GM19395 (cell line): Measurements from ENCODE around the gene CHKA.

Experiments used
- ATAC-seq: cut with Tn5 transposase; IDR thresholded peaks from one replicate; pipeline ENCODE4 v1.9.1; 2021; ENCODE audit warnings: mild to moderate bottlenecking, moderate library complexity; ENCODE audit not compliant: unreplicated experiment

CHKA gene

DNA sequence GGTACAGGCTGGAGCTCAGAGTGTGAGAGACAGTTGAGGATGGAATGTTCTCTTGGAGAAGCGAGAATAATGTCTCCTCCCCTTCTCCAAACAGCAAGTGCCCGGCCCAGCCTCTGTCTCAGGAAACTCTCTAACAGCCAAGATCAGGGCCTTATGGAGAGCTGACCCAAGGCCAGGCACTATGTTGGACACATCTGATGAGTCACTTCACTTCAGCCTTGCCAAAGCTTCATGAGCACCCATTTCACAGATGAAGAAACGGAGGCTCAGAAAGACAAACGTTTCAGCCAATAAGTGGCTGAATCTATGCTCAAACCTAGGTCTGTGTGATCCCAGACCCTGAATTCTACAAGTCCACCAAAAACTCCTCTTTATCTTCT, 22.1 kb upstream of the CHKA start:
- no peak for ATAC-seq

DNA sequence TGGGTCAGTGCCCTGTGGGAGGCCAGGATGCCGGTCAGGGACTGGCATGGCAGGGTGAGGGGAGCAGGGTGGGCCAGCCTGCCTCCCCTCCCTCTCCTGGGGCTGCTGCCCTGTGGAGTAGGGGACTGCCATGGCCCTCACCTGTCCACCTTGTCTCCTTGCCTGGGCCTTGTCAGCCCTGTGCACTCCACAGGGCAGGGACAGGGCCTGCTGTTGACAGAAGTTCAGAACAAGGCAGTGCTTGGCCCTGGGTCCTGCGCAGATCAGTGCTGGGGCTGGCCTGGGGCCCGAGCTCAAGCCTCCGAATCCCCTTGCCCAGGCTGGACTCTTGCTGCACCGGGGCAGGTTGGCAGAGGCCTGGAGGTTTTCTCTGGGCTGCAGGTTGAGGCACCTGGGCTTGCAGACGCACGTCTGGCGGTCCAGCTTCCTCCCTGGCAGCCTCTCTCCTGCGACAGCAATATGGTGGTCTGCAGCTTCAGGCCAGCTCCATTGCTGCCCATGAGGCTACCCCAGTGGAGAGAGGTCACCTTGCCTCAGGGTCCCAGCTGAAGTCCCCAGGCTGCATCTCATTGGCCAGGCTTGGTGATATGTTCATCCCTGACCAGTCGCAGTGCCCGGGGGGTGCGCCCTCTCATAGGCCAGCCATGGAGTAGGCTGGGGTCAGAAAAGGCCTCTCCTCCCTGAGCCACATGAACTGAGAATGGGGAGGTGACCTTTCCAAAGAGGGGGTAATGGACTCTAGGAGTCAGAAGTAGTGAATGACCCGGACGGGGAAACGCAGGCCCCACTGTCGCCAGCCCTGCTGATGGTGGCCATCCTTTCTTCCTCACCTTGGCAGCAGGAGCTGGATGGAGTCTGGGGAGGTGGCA, 21.5 kb upstream of the CHKA start:
- ATAC-seq = no peak

DNA sequence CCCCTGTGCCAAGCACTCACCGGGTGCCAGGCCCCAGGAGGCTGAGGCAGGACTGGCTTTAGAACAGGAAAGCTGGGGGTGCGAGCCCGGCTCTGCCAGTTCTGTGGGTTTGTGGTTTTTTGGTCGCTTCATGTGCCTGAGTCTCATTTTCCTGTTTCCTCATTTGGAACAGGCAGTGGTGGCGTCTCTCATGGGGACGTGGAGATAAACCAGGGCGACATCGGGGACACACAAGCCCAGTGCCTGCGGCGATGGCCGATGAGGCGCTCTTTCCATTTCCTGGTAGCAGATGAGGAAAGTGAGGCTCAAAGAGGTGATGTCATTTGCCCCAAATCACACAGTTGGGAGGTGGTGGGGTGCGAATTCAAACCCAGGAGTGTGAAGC, 20.8 kb upstream of the CHKA start:
- no peak for ATAC-seq

DNA sequence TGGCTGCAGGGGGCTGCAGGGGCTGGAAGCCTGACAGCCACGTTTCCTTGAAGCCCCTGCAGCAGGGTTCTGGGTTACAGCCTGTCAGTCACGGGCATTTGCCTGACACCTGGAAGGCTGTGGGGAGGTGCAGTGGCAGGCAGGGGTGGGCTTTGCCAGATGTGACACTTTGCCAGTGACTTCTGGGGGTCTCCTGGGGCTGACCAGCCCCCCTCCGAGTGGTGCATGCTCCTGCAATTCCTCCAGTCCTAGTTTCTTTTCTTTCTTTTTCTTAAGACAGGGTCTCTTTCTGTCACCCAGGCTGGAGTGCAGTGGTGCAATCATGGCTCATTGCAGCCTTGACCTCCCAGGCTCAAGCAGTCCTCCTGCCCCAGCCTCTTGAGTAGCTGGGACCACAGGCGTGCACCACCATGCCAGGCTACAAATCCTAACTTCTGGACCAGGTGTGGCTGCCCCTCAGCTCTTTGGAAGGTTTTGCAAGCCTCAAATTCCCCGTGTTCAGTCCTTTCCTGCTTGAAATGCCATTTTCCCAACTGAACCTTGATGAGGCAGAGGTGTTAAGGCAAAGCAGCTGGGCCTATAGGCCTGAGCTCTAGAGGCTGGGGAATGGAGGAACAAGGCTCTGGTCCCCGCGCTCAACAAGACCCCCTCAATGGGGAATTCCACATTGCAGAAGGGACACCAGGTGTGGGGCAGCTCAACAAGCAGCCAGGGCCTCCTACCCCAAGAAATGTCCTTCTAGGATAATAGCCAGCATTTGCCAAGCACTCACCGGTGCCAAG, 20.2 kb upstream of the CHKA start:
- ATAC-seq = no peak

DNA sequence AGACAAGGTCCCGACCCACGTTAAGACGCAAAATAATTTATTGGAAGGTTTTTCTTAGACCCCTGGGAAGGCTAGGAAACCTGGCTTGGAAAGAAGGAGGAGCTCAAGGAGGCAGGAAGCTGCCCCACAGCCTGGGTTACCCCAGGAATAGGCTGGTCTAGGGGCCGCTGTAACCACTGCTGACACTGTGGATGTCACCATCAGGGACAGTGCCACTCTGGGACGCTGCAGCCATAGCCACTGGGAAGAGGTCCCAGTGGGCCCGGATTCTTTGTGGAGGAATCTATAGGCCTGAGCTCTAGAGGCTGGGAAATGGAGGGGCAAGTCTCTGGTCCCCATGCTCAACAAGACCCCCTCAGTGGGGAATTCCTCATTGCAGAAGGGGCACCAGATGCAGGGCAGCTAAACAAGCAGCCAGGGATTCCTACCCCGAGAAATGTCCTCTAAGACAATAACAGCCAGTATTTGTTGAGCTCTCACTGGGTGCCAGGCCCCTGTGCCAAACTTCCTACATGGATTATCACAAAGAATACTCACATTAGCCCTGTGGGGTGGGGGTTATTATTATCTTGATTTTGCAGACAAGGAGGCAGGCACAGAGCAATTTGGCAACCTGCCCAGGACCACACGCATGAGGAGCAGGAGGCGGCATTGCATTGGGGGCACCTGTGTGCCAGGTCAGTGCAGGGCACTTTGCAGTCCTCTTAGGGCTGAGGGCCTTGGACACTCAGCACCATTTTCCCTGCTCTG, 19.5 kb upstream of the CHKA start:
- ATAC-seq = no peak

DNA sequence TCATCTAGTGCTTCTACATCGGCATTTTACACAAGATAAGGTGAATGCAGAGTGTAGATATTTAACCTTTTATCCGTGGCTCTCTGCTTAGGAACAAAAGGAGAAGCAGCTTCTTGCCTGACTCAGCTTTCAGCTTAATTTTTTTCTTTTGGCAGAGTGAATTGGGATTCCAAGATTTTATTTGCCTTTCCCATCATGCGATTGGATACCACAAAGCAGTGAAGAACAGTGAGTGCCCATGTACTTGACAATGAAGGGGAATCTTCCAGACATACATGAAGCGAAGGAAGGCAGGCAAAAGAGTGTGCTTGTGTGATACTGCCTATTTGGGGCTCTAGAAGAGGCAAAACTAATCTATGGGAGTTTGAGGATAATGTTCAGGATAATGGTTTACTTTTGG, 17.0 kb upstream of the CHKA start:
- no peak for ATAC-seq

DNA sequence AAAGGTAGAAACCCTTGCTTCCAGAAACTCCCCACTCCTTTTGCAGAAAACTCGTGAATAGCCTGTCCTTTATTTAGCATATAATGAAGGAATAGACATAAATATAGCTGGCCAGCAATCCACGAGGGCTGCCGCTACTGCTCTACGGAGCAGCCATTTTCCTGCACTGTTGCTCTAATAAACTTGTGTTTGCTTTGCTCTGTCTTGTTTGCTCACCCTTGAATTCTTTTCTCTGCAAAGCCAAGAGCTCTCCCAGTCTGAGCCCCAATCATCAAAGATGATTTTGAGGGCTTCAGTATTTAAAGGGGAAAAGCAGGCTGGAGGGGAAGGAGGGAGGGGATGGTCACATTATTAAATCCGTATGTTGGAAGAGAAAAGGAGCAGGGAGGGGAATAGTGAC, 16.6 kb upstream of the CHKA start:
- ATAC-seq = no peak

DNA sequence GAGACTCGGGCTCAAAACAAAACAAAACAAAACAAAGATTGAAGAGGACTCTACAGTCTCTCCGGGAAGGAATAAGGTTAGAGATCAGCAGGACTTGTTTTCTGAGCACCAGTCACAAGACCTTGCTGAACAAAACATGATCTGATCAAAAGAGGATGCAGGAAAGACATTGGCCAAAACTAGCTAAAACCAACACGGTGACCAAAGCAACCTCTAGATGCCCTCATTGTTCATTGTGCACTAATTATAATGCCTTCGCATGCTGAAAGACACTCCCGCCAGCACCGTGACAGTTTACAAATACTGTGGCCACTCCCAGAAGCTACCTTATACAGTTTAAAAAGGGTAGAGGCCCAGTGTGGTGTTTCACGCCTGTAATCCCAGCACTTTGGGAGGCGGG, 15.7 kb upstream of the CHKA start:
- ATAC-seq = no peak

DNA sequence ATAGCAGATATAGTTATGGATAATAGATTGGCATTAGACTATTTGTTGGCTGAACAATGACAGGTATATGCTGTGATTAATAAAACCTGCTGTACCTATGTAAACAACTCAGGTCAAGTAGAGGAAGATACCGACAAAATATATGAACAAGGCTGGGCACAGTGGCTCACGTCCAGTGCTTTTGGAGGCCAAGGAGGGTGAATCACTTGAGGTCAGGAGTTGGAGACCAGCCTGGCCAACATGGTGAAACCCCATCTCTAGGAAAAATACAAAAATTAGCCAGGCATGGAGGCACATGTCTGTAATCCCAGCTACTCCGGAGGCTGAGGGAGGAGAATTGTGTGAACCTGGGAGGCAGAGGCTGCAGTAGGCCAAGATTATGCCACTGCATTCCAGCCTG, 14.0 kb upstream of the CHKA start:
- no peak for ATAC-seq

DNA sequence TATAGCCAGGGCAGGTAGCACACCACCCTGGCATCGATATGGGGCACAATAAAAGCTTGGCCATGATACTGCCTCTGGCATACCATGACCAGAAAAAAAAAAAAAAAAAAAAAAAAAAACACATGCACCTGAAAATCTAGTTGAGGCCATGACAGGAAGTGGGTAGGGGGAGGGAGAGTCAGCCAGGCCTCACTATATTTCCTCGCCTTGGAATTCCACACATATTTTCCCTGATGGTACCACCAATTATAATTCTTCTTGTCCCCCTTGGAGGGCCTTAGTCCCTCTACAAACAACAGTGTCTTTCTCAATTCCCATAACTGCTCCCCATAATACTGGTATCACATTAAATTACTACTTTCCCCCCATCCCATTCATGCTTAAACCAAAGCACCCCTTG, 12.6 kb upstream of the CHKA start:
- no peak for ATAC-seq

DNA sequence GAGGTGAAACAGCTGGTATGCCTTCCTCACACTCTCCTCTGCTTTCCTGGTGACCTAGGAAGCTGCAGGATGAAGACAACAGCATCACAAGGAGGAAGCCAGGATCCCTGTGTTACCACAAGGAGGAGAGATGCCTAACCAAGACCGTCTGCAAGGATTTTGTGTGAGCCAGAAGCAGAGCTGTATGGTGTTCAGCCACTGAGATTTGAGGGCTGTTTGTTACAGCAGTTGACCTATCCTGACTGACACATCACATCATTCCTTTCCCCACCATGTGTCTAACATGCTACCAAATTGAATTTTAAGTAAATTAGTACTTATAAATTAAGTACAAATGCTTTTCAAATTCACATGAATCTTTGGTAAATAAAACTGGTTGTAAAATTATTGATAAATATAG, 8.9 kb upstream of the CHKA start:
- ATAC-seq = no peak

DNA sequence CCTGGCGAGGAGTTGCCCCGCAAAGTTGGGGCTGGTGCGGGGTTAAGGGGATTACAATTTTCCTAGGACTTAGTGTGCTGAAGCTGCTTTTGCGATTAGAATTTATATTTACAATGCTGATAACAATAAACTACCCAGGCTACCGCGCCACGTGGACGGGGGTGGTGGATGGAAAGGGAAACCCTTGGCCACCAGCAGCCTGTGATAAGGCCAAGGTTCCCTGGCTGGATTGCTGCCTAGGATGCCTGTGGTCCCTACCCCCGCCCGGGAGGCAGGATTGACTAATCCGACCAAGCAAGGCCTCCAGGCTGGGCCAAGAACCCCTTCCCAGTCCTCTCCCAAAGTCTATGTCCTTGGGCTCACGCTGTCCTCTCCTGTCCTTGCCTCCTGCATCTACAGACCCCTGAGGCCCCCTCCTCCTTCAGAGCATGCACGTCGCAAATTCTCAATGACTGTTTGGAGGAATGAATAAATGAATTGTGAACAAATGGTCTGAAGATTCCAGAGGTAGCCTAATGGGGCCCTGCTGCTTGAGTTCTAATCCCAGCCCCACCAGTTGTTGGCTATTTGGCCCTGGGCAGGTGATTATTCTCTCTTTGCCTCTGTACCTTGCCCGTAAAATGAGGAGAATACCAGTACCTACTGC, 7.6 kb upstream of the CHKA start:
- no peak for ATAC-seq

DNA sequence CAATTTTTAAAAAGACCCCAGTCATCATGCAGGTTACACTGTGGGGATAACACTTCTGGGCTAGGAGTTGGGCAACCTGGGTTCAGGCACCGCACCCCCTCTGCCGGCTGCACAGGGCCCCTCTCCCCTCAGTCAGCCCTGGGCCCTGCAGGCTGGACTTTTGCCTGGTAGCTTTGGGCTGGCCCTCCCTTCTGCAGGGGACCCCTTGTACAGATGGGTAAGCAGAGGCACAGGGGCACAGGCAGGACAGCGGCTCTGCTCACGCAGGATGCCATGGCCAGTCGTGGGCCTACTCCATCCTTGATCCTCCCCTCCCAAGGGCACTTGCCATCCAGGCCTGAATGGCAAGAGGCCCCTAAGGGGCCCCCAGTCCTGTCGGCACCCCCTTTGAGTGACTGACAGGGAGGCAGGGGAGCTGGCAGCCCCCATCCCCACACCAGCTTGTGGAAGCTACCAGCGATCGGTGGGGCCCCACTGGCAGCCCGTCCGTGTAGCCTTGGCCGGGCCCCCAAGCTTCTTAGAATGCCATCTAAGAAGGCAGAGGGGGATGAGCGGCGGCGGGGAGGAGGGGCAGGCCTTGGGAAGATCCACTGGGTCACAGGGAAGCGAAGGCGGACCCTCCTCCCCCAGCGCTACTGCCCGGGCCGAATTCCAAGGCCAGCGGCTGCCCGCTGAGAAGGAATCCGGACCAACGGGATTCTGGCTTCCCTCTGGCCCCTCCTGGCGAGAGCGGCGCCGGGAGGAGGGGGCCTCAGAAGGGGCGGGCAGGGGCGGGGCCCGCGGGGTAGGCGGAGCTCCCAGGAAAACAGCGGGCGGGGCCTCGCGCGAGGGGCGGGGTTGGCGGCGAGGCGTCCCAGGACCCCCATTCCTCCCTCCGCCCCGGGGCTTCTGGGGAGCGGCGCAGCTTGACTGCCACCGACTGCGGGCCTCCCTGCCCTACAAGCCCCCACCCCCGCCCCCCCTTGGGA, 6.8 kb upstream of the CHKA start:
- ATAC-seq = no peak

DNA sequence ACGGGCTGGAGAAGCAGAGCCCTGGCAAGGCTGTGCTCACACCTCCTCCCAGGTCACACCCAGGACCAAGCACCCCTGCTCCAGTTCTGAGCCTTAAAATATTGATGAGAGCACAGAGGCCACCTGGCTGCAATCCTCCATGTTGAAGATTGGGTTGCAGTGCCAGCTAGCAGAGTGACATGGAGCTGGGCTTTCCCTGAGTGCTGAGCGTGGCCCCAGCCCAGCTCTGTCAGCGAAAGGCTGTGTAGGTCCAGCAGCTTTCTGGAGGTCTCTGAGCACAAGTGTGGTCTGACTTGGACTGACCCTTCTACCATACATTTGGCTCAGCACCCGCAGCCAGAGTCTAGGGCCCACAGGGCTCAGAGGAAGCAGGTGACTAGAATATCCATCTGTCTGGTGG, 4.0 kb upstream of the CHKA start:
- ATAC-seq = no peak

DNA sequence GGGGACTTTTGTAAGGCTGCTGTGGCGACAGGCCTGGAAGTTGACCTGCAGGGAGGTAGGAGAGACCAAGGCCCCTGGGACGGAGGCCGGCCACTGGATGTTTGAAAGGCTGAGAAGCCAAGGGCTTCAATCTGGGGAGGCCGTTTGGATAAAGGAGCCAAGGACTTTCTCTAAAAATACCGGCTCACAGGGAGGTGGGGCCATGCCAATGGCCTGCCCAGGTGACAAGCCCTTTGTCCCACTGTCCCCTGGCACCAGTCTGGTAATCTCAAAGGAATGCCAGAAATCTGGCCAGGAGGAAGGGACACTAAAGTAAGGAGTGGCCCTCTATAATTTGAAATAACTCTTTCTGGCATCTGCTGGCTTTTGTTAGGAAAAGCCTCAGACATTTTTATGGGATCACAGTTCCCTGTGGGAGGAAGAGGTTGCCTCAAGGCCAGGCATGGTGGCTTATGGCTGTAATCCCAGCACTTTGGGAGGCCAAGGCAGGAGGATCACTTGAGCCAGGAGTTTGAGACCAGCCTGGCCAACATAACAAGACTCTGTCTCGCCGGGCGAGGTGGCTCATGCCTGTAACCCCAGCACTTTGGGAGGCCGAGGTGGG, 1.9 kb upstream of the CHKA start:
- no peak for ATAC-seq

DNA sequence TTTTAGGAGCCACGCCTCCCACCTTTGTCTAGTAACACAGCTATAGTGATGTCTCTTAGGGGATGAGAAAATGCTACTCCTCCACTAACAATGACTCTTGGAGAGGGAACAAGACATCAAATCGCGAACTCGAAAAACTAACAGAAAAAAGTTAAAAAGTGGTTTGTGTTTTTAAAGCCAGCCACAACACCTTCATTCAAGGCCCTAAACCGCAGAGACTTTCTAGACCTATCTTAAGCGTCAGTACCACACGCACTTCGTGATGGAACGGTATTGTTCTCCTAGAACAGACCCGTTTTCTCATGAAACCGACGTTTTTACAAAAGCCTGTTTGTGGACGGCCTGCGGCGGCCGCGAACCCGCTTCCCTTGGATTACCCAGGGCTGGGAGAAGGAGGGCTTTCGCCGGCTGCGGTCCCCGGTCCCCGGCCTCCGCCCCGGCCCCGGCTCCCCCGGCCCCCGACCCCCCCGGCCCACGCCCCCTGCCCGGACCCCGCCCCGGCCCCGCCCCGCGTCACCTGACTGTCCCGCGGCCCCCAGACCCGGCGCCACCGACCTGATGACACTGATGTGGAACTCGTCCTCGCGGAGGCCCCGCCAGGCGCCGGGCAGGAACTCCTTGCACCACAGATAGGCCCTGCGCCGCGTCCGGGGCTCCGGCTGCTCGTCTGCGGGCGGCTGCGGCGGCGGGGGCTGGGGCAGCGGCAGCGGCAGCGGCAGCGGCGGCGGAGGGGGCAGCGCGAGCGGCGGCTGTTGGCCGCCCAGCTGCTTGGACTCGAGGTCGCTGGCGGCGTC, 718 bp downstream of the CHKA start:
- ATAC-seq = peak; percentile 23

DNA sequence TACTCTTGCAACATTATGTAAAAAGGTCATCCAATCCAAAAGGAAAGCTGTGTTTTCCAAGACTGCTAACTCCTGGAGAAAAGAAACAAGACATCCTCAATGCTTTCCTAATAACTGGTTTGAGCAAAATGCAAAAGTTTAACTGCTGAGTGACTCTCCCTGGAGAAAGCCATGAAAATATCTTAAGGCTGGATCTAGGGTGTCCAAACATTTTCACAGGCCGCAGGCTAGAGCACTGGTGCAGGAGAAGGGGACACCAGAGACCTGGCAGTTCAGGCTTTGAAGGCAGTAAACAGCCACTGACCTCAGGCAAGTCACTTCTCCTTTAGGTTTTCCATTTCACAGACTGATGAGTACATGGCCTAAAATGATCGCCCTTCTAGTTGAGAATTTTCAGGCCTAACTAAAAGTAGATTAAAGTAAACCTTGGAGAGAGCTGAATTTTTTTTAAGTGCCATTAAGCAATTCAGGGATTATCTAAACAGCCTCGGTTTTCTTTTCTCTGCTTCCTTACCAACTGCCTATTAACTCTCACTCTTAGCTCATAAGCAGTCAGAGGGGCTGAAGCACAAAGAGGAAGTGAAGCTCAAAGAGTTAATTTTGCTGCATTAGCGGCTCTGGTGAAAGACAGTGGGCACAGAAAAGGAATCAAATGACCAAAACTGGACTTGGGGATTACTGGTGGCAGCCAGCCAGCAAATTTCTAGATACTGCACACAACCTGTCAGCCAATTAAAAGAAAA, 2.3 kb downstream of the CHKA start:
- ATAC-seq = peak; percentile 39

DNA sequence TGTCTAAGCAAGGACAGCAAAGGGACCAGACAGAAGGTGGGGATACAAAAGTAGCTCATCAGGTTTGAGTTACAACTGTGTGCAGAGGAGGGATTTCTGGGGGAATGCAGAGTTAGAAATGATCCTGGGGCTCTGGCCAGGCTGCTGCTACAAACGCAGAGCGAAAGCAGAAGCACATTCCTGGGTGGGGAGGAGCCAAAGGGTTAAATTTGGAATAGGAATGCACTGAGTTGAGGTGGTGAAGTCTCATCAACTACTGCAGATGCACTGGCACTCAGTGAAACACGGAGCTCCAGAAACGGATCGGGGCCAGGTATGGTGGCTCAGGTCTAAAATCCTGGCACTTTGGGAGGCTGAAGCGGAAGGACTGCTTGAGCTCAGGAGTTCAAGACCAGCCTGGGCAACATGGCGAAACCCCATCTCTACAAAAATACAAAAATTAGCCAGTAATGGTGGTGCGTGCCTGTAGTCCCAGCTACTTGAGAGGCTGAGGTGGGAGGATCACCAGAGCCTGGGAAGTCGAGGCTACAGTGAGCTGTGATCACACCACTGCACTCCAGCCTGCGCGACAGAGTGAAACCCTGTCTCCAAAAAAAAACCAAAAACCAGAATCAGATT, 3.2 kb downstream of the CHKA start:
- ATAC-seq = no peak
